Kidney epithelial cell (primary cell): ENCODE measurements around the gene CFAP68. TPM values are rescaled to one million over a fixed set of nuclear protein-coding genes. Genes with fewer than 3 reads are reported as not detected.

Experiments used
- DNase-seq: peaks from one replicate; pipeline ENCODE4 v3.0.0-alpha.2; 2010; ENCODE audit warnings: low read depth
- H3K27me3 ChIP-seq: 2 replicates; pipeline ENCODE4 v1.6.0; 2011; ENCODE audit warnings: low read length; ENCODE audit not compliant: control insufficient read depth, insufficient read depth
- H3K36me3 ChIP-seq: 2 replicates; pipeline ENCODE4 v1.5.1; 2011; ENCODE audit warnings: low read length; ENCODE audit not compliant: control insufficient read depth, insufficient read depth
- H3K4me3 ChIP-seq: 2 replicates; pipeline ENCODE4 v1.5.1; 2011; ENCODE audit warnings: low read depth, mild to moderate bottlenecking, control low read depth, low read length
- CTCF ChIP-seq: IDR thresholded peaks from 2 replicates; pipeline ENCODE4 v1.5.1; 2011; ENCODE audit warnings: mild to moderate bottlenecking, moderate library complexity, low read length, control low read depth, inconsistent platforms; ENCODE audit not compliant: insufficient read depth, poor library complexity, severe bottlenecking
- total RNA-seq: library from RNA; depleted of rRNA; stranded (reverse); fragments of >200 nt; gene quantifications from 2 replicates; pipeline ENCODE4 v1.2.3, GENCODE V29; 2015

CFAP68 gene
- total RNA-seq, 1 donor from 2014 or later, result 16.8 TPM

- H3K27me3 ChIP-seq, result no peaks in the 10 kb centered on the region
- no peaks in the 10 kb centered on the region for H3K36me3 ChIP-seq
- H3K4me3 ChIP-seq, result no peak within 1 kb of the TSS
- DNase-seq, result peak; percentile 99
- no peak for TF ChIP-seq CTCF
Measured at GRCh38 chr11:111911563-111912401, 32.4 kb downstream of the CFAP68 start, which contains the start of gene CRYAB. CRYAB (minus strand) TSS chr11:111911770; CDS start chr11:111911724, 46 bp downstream.

GRCh38 chr11:111912535-111912934, 33.2 kb downstream of the CFAP68 start, which contains the start of gene HSPB2:
HSPB2 (plus strand) TSS chr11:111912734; CDS start chr11:111912830, 96 bp downstream.
- Histone ChIP-seq H3K4me3 (no peak within 1 kb of the TSS), H3K36me3 (no peaks in the 10 kb centered on the region), H3K27me3 (no peaks in the 10 kb centered on the region)
- DNase-seq, result no peak
- no peak for TF ChIP-seq CTCF

GRCh38 chr11:111913031-111913861, 33.9 kb downstream of the CFAP68 start:
- DNase-seq, result no peak

GRCh38 chr11:111913997-111914396, 34.7 kb downstream of the CFAP68 start:
- no peak for TF ChIP-seq CTCF
- no peak overlapping the region for H3K4me3 ChIP-seq
- no peaks in the 10 kb centered on the region for H3K27me3 ChIP-seq
- no peak for DNase-seq
- H3K36me3 ChIP-seq, result no peaks in the 10 kb centered on the region

More at GRCh38 chr11:111913031-111913861, 33.9 kb downstream of the CFAP68 start:
- no peak for TF ChIP-seq CTCF
- no peaks in the 10 kb centered on the region for H3K27me3 ChIP-seq
- H3K4me3 ChIP-seq, result no peak overlapping the region
- no peaks in the 10 kb centered on the region for H3K36me3 ChIP-seq

GRCh38 chr11:111916768-111917167, 37.4 kb downstream of the CFAP68 start:
- no peak for DNase-seq
- Histone ChIP-seq H3K36me3 (no peaks in the 10 kb centered on the region), H3K4me3 (no peak overlapping the region), H3K27me3 (no peaks in the 10 kb centered on the region)
- no peak for TF ChIP-seq CTCF
